Neural crest cell (in vitro differentiated cells): ENCODE data around the gene NLRP7. TPM values are rescaled to one million over a fixed set of nuclear protein-coding genes. Genes with fewer than 3 reads are reported as not detected.
"Not testable (repeated sequence)": the region's sequence is repeated elsewhere in the genome, so short reads cannot be mapped to it uniquely, and the experiment has no call there.

ENCODE experiments used
- DNase-seq: peaks from one replicate; pipeline ENCODE4 v3.0.0; 2021; ENCODE audit warnings: low read depth, mixed read lengths, low spot score
- H3K27ac Mint-ChIP-seq: one replicate; pipeline ENCODE4 v1.8.0; 2021; ENCODE audit warnings: mild to moderate bottlenecking, mixed read lengths; ENCODE audit not compliant: unreplicated experiment
- H3K27me3 Mint-ChIP-seq: 2 replicates; pipeline ENCODE4 v1.8.0; 2021; ENCODE audit warnings: low read depth, mild to moderate bottlenecking, mixed read lengths
- H3K36me3 Mint-ChIP-seq: 2 replicates; pipeline ENCODE4 v1.8.0; 2021; ENCODE audit warnings: low read depth, mild to moderate bottlenecking, mixed read lengths
- H3K4me1 Mint-ChIP-seq: 2 replicates; pipeline ENCODE4 v1.8.0; 2021; ENCODE audit warnings: mixed read lengths
- H3K4me3 Mint-ChIP-seq: one replicate; pipeline ENCODE4 v1.8.0; 2021; ENCODE audit warnings: mild to moderate bottlenecking, mixed read lengths
- H3K9me3 Mint-ChIP-seq: 2 replicates; pipeline ENCODE4 v1.8.0; 2021; ENCODE audit warnings: mixed read lengths
- total RNA-seq: library from RNA; stranded (reverse); gene quantifications from 2 replicates; pipeline ENCODE4 v1.2.1, GENCODE V29; 2021
- TF ChIP-seq, protein P1 (sequence below): fragments of 200-600 bp; sonication (generic); conservative IDR thresholded peaks from 2 replicates; pipeline ENCODE4 v1.5.0; 2021; ENCODE audit warnings: antibody characterized with exemption, mild to moderate bottlenecking

NLRP7 gene
- total RNA-seq, 1 donor from 2014 or later = not detected

DNA sequence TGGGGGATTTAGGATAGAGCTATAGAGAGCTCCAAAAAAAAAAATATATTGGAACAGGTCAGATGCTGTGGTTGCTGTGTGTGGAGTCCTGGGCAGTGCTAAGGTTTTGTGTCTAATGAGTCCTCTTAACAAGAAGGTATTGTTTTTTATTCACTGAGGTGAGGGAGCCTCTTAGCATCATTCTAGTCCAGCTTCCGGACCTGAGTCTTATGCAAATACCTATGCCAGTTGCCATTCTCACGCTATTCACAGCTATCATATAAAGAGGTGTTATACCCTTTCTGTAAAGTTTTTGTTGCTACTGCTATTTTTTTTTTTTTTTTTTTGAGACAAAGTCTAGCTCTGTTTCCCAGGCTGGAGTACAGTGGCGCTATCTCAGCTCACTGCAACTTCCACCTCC, 20.3 kb upstream of the NLRP7 start:
- no peak overlapping the region for H3K27ac Mint-ChIP-seq

DNA sequence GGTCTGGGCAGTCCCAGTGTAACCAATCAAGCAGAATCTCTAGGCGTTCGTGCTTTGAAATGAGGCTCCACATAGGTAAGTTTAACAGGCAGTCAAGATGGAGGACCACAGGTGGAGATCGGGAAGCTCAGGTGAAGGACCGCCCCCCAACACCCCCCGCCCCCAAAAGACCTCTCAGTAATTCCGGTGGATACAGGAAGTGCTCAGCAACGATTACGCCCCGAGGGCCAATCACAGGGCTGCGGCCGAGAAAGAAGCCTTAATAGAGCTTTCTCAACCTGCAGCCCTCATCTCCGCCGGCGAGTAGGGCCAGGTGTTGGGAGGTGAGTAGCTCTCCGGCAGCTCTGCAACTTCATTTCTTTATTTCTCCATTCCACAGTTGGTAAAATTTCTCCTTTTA, 17.7 kb upstream of the NLRP7 start:
- not testable (repeated sequence) for H3K36me3 Mint-ChIP-seq, H3K4me3 Mint-ChIP-seq, H3K4me1 Mint-ChIP-seq

More for the DNA sequence above, 20.3 kb upstream of the NLRP7 start:
- H3K4me3 Mint-ChIP-seq = peak overlapping the region; percentile 58
- no peaks in the 10 kb centered on the region for H3K9me3 Mint-ChIP-seq
- H3K36me3 Mint-ChIP-seq = peaks cover 5% of the 10 kb centered on the region
- no peaks in the 10 kb centered on the region for H3K27me3 Mint-ChIP-seq
- TF ChIP-seq, protein P1, sequence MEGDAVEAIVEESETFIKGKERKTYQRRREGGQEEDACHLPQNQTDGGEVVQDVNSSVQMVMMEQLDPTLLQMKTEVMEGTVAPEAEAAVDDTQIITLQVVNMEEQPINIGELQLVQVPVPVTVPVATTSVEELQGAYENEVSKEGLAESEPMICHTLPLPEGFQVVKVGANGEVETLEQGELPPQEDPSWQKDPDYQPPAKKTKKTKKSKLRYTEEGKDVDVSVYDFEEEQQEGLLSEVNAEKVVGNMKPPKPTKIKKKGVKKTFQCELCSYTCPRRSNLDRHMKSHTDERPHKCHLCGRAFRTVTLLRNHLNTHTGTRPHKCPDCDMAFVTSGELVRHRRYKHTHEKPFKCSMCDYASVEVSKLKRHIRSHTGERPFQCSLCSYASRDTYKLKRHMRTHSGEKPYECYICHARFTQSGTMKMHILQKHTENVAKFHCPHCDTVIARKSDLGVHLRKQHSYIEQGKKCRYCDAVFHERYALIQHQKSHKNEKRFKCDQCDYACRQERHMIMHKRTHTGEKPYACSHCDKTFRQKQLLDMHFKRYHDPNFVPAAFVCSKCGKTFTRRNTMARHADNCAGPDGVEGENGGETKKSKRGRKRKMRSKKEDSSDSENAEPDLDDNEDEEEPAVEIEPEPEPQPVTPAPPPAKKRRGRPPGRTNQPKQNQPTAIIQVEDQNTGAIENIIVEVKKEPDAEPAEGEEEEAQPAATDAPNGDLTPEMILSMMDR = no peak
- no peak for DNase-seq
- no peaks in the 10 kb centered on the region for H3K4me1 Mint-ChIP-seq

DNA sequence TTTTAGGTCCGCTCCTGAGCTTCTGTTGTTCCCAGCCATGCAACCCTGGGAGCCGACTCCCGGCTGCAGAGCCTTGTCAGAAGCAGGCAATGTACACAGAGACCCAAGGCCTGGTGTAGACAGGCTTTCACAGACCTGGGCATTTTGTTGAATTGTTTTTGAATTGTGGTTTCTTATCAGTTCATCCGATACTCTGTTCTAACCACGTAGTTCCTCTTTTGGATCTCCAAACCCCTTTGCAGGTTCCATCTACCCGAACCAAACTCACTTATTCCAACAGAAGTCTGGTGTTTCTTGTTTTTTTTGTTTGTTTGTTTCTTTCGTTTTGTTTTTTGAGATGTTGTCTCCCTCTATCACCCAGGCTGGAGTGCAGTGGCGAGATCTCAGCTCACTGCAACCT, 12.5 kb upstream of the NLRP7 start:
- H3K4me3 Mint-ChIP-seq = no peak overlapping the region
- no peaks in the 10 kb centered on the region for H3K9me3 Mint-ChIP-seq
- no peaks in the 10 kb centered on the region for H3K4me1 Mint-ChIP-seq
- no peak overlapping the region for H3K27ac Mint-ChIP-seq
- H3K27me3 Mint-ChIP-seq = peaks cover 13% of the 10 kb centered on the region
- TF ChIP-seq, protein P1 = no peak
- H3K36me3 Mint-ChIP-seq = no peaks in the 10 kb centered on the region
- DNase-seq = no peak

More for the DNA sequence above, 17.7 kb upstream of the NLRP7 start:
- not testable (repeated sequence) for H3K27ac Mint-ChIP-seq, DNase-seq, H3K27me3 Mint-ChIP-seq, H3K9me3 Mint-ChIP-seq

DNA sequence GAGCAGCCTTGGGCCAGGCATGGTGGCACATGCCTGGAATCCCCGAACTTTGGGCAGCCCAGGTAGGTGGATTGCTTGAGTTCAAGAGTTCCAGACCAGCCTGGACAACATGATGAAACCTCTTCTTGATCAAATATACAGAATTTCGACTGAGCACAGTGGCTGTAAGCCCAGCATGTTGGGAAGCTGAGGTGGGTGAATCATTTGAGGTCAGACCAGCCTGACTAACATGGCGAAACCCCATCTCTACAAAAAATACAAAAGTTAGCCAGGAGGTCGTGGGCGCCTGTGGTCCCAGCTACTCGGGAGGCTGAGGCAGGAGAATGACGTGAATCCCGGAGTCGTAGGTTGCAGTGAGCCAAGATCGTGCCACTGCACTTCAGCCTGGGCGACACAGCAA, 8.0 kb upstream of the NLRP7 start:
- no peaks in the 10 kb centered on the region for H3K36me3 Mint-ChIP-seq
- peaks cover 21% of the 10 kb centered on the region for H3K27me3 Mint-ChIP-seq

DNA sequence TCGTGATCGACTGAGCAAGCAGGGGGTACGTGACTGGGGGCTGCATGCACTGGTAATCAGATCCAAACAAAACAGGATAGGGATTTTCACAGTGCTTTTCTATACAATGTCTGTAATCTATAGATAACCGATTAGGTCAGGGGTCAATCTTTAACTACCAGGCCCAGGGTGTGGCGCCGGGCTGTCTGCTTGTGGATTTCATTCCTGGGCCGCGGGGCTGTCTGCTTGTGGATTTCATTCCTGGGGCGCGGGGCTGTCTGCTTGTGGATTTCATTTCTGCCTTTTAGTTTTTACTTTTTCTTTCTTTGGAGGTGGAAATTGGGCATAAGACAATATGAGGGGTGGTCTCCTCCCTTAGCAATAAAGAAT, 6.0 kb upstream of the NLRP7 start:
- not testable (repeated sequence) for H3K9me3 Mint-ChIP-seq, H3K4me3 Mint-ChIP-seq, H3K36me3 Mint-ChIP-seq, DNase-seq, H3K27ac Mint-ChIP-seq, H3K4me1 Mint-ChIP-seq
- H3K27me3 Mint-ChIP-seq = peaks cover 25% of the 10 kb centered on the region

More for the DNA sequence above, 8.0 kb upstream of the NLRP7 start:
- no peak for DNase-seq
- no peak overlapping the region for H3K4me3 Mint-ChIP-seq
- TF ChIP-seq, protein P1 = no peak
- peaks cover 5% of the 10 kb centered on the region for H3K4me1 Mint-ChIP-seq
- H3K9me3 Mint-ChIP-seq = no peaks in the 10 kb centered on the region
- H3K27ac Mint-ChIP-seq = no peak overlapping the region

DNA sequence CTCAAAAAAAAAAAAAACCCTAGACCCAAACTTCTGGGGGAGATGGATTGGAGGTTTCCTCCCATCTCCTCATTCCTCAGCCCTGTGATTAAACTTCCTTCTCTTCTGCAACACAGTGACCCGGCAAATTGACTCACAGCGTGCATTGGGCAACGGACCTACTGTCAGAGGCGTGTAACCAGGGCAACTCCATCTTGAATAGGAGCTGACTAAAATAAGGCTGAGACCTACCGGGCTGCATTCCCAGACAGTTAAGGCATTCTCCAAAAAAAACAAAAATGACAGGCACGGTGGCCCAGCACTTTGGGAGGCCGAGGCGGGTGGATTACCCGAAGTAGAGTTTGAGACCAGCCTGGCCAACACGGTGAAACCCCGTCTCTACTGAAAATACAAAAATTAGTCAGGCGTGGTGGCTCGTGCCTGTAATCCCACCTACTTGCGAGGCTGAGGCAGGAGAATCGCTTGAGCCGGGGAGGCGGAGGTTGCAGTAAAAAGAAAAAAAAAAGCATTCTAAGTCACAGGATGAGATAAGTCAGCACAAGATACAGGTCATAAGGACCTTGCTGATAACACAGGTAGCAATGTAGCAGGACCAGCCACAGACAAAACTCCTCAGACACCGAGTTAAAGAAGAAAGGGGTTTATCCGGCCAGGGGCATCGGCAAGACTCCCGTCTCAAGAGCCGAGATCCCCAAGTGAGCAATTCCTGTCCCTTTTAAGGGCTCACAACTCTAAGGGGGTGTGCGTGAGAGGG, 5.4 kb upstream of the NLRP7 start:
- TF ChIP-seq, protein P1 = no peak
- DNase-seq = no peak
- H3K27ac Mint-ChIP-seq = no peak overlapping the region
- peaks cover 21% of the 10 kb centered on the region for H3K27me3 Mint-ChIP-seq
- H3K36me3 Mint-ChIP-seq = no peaks in the 10 kb centered on the region
- H3K9me3 Mint-ChIP-seq = no peaks in the 10 kb centered on the region
- peaks cover 5% of the 10 kb centered on the region for H3K4me1 Mint-ChIP-seq
- H3K4me3 Mint-ChIP-seq = no peak overlapping the region

DNA sequence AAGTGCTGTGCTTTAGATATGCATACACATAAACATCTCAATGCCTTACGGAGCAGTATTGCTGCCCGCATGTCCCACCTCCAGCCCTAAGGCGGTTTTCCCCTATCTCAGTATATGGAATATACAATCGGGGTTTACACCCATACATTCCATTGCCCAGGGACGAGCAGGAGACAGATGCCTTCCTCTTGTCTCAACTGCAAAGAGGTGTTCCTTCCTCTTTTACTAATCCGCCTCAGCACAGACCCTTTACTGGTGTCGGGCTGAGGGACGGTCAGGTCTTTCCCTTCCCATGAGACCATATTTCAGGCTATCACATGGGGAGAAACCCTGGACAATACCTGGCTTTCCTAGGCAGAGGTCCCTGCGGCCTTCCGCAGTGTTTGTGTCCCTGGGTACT, 3.2 kb upstream of the NLRP7 start:
- H3K4me1 Mint-ChIP-seq, DNase-seq, H3K9me3 Mint-ChIP-seq, H3K27ac Mint-ChIP-seq, H3K36me3 Mint-ChIP-seq, H3K4me3 Mint-ChIP-seq: not testable (repeated sequence)
- peaks cover 11% of the 10 kb centered on the region for H3K27me3 Mint-ChIP-seq
